Fibroblast of peridontal ligament (primary cell): ENCODE data around the gene GALT.
A peak's percentile ranks its signal among the peaks of the same experiment; 100 is the strongest.

Experiments
- DNase-seq: peaks from one replicate; pipeline ENCODE4 v3.0.0-alpha.2; 2010; ENCODE audit errors: extremely low read depth

Gene GALT

GRCh38 chr9:34646211-34647083 is at the start of gene GALT:
Gene GALT, plus strand, starts transcription at chr9:34646675. Its CDS starts 30 bp downstream, at chr9:34646705.
- peak; percentile 75 for DNase-seq

GRCh38 chr9:34599546-34599945 is 46.9 kb upstream of the GALT start:
- DNase-seq: no peak

- no peak for DNase-seq
These were observed 45.6 kb upstream of the GALT start for GRCh38 chr9:34600908-34601307.

- DNase-seq: no peak
These were observed 44.4 kb upstream of the GALT start for GRCh38 chr9:34601937-34602573.

GRCh38 chr9:34603610-34604231 is 42.8 kb upstream of the GALT start:
- peak; percentile 66 for DNase-seq

GRCh38 chr9:34606190-34606589 is 40.3 kb upstream of the GALT start:
- DNase-seq: no peak

- no peak for DNase-seq
These were observed 39.6 kb upstream of the GALT start for GRCh38 chr9:34606905-34607304.

GRCh38 chr9:34607331-34607730 is 39.1 kb upstream of the GALT start:
- DNase-seq: no peak

- DNase-seq: no peak
These were observed 35.9 kb upstream of the GALT start for GRCh38 chr9:34610434-34611206.

GRCh38 chr9:34611251-34611810 is 35.1 kb upstream of the GALT start:
- DNase-seq: no peak

GRCh38 chr9:34611811-34612787 is 34.4 kb upstream of the GALT start, which contains the start of gene RPP25L:
Gene RPP25L, minus strand, starts transcription at chr9:34612097. Its CDS starts 801 bp downstream, at chr9:34611296.
- peak; percentile 65 for DNase-seq

GRCh38 chr9:34612788-34613390 is 33.6 kb upstream of the GALT start:
- DNase-seq: peak; percentile 73

GRCh38 chr9:34615132-34615531 is 31.3 kb upstream of the GALT start:
- DNase-seq: no peak

- peak; percentile 95 for DNase-seq
These were observed 26.1 kb upstream of the GALT start, which contains the start of gene DCTN3 for GRCh38 chr9:34620061-34620994. Gene DCTN3, minus strand, starts transcription at chr9:34620495. Its CDS starts 31 bp downstream, at chr9:34620464.

- no peak for DNase-seq
These were observed 22.9 kb upstream of the GALT start for GRCh38 chr9:34623374-34624235.

- no peak for DNase-seq
These were observed 21.8 kb upstream of the GALT start for GRCh38 chr9:34624475-34625185.

GRCh38 chr9:34625186-34625486 is 21.3 kb upstream of the GALT start:
- DNase-seq: no peak
